Adrenal gland (tissue), 5 donors: Measurements from ENCODE around the gene CNNM2.

Experiments
- CTCF ChIP-seq, 6 experiments: fragments of 450-650 bp in 4 of 6; fragments of 200-600 bp in 2 of 6; sonication (generic) in 1 of 6; IDR thresholded peaks; 1 replicate in 5 of 6; 2 replicates in 1 of 6; pipeline versions ENCODE4 v1.5.1 to v1.8.0; 2016 to 2021; ENCODE audit warnings: antibody characterized with exemption in 6 of 6, mild to moderate bottlenecking in 2 of 6, moderate library complexity in 1 of 6
- POLR2A ChIP-seq, 2 donors: fragments of 450-650 bp; IDR thresholded peaks; one replicate each; pipeline ENCODE4 v1.6.1; 2017; ENCODE audit warnings: antibody characterized with exemption in 2 of 2, mild to moderate bottlenecking in 2 of 2, moderate library complexity in 1 of 2
- donor health status: DM: no; HTN: no; CAD: no.

DNA sequence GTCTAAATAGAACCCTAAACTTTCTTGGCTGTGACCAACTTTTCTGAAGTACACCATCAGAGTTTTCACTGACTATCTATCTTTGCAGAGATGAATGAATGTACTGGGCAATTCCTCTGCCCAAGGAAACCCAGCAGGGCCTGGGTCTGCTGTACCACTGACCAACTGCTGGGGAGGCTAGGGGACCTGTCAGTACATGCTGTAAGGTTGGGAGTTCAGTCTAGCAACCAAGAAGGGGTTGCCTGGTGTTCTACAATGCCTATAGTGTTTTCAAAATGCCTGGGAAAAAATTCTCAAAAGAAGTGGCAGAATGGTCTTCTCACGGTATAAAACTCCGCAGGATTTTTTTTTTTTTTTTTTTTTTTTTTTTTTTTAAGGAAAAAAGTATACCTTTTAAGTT, 168.7 kb downstream of the CNNM2 start:
- no peak for TF ChIP-seq CTCF (IDR thresholded peaks at IDR 0.05)
- no peak for TF ChIP-seq POLR2A (IDR thresholded peaks at IDR 0.05)
